Stimulated activated CD4-positive, alpha-beta T cell treated with anti-CD3 and anti-CD28 coated beads, Interleukin-12 subunit alpha, Interleukin-12 subunit beta, amount 100 ng/mL, for 4 hours (primary cell): ENCODE results near the gene GLIPR1L1.
"Not testable (repeated sequence)": the region's sequence is repeated elsewhere in the genome, so short reads cannot be mapped to it uniquely, and the experiment has no call there.

Experiments used
- DNase-seq: peaks from one replicate; pipeline ENCODE4 v3.0.0-alpha.2; 2020

The GLIPR1L1 gene, protein sequence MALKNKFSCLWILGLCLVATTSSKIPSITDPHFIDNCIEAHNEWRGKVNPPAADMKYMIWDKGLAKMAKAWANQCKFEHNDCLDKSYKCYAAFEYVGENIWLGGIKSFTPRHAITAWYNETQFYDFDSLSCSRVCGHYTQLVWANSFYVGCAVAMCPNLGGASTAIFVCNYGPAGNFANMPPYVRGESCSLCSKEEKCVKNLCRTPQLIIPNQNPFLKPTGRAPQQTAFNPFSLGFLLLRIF

DNA sequence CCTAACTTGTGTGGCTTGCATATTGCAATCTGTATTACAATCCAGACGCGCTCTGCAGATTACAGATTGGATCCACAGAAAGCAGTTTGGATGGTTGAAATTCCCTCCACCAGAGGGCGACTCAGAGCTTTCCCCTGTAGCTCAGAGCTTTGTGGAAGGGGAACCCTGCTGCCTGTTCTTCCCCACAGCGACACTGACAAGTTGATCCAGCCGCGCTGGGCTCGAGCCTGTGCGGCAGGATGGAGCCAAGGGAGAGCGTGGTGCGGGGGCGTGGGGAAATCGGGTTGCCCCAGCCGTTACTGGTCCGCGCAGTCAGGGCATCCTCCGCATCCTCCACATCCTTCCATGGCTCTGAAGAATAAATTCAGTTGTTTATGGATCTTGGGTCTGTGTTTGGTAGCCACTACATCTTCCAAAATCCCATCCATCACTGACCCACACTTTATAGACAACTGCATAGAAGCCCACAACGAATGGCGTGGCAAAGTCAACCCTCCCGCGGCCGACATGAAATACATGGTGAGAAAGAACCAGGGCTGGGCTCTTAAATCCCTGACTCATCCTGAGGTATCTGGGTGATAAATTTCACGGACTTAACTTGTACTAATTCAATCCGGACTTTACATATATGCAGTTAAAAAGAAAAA lies at the start of gene GLIPR1L1:
TSS of gene GLIPR1L1 (plus strand) at position 287 of the 647 bp plus-strand sequence. CDS start at position 346, 59 bp downstream.
- peak; percentile 78 for DNase-seq

DNA sequence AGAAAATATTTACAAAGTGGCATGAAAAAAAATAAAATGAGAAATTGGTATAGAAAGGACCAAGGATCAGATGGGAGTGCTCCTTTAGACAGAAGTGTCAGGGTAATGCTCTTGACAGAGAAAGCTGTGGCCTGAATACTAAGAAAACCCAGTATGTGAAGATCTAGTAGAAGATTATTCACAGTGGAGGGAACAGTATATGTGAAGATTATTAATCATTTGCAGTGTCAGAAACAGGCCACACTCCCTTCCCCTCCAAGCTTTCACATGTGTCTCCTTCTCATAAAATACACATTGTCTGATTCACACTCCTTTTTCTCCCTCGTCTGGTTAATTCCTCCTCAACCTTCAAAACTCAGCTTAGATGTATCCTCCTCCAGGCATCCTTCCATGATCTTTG lies 45.6 kb upstream of the GLIPR1L1 start:
- DNase-seq, result no peak

DNA sequence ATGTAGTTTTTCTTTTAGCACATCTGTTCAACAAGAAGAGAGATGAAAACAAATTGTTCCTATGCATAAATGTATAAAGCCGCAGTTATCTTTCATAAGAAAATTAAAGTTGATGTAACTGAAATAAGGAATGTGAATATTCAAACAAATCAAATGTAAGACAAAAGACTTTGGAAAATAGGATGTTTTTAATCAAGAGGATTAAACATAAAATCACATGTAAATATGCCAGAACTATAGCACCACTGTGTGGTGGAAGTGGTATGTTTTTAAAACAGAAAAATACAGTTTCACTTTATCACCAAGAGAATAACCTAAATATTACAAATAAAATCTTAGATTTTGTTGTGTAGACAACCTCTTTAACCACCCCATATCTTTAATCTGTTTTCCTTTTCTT lies 44.7 kb upstream of the GLIPR1L1 start:
- DNase-seq, result no peak

DNA sequence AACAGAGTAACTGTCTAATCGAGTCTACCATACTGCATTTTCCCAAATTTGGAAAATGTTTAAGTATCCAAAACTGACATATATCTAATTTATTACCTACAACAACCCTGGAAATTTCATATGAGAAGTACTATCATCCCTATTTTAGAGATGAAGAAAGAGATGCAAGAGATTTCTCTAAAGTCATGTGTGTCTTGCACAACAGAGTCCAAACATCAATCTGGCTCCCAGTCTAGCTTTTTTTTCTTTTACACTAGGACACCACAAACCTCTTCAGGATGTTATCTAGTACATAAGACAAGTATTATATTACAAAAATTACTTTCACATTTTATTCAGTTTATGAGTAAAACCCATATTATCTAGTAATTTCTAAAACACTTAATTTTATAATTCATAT lies 43.5 kb upstream of the GLIPR1L1 start:
- DNase-seq, result no peak

DNA sequence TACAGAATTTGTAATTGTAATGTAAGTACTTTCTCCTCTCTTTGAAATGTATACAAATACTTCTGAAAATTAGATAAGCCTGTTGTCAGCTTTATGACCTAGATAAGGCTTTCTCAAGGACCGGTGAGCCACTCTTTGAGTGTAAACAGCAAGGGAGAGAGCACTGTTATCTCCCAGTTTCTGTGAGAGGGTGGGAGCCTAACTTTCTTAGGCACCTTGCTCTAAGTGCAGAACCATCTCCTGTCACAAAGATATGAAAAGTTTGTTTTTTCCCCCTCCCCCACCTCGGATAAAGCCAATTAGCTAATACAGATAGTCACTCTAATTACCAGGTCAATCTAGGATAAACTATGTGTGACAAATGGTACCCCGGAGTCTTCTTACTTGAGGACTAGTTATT lies 40.1 kb upstream of the GLIPR1L1 start:
- no peak for DNase-seq

DNA sequence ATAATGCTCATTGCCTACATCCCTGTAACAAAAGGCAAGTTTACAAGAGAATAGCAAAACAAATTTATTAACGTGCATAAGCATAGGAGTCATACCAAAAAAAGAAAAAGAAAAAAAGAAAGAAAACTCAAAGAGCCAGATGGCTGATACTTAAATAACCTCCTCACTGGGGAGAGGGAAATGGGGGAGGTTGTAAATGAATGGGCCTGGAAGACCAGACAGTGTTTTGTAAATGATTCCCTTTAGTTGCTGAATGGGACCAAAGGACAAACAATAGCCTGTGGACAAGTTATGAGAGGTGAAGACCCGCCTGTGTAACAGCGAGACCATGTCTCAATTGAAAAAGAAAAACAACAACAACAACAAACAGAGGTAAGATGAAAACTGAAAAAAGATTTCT lies 39.7 kb upstream of the GLIPR1L1 start:
- no peak for DNase-seq

DNA sequence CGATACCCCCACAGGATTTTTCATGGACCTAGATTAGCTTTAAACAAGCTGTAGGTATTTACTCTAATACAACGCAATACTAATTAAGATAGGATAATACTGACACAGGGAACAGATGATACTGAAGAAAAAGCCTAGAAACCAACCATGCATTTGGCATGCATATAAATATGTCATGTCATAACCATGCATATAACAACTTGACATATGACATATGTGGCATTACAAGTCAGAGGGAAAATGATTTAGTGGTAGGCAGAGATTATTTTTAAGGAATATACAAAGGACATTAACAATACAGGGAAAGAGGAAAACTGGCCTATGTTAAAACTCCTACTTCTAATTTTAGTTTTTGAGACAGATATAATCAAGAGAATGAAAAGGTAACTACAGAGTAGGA lies 32.2 kb upstream of the GLIPR1L1 start:
- no peak for DNase-seq

DNA sequence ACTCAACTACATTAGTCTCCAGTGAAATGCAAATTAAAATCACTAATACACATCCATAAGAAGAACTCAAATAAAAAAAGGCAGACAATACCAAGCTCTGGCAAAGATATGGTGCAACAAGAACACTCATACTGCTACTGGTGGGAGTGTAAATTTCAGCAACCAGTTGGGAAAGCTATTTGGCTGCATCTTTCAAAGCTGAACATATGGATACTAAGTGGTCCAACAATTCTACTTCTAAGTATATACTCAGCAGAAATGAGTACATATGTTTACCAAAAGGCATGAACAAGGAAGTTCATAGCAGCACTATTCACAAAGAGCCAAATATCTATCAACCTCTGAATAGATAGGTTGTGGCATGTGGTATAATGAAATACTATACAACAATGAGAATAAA lies 31.7 kb upstream of the GLIPR1L1 start:
- DNase-seq, result no peak

DNA sequence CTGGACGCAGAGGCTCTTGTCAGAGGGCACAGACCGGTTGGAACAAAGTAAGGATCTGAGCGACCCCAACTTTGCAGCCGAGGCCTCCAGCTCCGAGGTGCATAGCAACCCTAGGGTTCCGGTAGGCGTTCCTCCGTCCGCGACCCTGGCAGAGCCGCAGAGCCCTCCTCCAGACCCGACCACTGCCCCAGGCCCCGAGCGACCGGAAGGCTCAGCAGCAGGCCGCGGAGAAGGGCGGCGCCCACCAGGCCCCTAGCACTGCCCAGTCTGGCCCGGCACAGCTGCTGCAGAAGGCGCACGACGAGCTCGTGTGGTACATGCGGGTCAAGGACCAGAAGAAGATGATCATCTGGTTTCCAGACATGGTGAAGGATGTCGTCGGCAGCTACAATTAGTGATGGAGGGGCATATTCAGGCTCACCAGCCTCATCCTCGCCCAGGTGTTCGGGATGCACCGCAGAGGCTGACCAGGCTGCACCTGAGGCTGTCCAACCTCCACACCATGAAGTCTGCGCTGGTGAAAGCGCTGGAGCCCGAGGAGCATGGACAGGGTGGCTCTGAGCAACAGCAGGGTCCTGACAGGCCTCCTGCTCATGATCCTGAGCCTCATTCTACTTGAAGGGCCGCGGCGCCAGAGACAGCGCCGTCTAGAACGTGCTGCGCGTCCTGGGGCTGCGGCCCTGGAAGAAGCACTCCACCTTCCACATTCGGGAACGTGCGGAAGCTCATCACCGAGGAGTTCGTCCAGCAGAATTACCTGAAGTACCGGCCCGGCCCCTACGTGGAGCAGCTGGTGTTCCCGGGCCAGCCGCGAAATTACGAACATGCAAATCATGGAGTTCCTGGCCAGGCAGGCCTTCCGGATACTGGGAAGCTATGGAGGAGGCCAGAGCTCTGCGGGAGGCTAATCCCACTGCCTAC lies 28.8 kb upstream of the GLIPR1L1 start:
- DNase-seq, result no peak

DNA sequence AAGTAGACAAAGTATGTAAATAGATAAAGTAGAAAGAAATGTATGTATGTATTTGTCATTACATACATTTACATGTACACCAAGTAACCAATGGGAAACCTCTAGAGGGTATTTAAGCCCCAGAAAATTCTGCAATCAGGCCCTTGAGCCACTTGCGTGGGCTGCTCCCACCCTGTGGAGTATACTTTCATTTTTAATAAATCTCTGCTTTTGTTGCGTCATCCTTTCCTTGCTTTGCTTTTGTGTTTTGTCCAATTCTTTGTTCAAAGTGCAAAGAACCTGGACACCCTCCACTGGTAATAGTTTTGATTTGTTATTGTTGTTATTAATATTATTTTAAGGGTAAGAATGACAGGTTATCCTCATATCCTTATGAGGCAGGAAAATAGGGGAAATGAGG lies 26.2 kb upstream of the GLIPR1L1 start:
- no peak for DNase-seq

DNA sequence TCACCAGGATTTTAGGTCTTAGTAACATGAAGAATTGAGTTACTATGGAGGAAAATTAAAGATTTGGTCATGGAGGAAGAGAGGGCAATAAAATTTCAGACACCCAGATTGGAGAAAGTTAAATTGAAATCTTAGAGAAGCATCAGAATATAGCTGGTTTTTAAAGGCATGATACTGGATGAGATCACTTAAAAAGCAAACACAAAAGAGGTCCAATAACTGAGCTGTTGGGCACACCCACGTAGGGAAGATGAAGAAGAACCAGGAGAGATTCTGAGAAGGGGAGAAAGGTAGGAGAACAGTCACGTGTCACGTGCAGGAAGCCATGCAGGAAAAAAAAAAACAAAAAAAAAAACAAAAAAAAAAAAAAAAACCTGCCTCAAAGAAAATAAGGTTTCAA lies 23.1 kb upstream of the GLIPR1L1 start:
- DNase-seq, result no peak

DNA sequence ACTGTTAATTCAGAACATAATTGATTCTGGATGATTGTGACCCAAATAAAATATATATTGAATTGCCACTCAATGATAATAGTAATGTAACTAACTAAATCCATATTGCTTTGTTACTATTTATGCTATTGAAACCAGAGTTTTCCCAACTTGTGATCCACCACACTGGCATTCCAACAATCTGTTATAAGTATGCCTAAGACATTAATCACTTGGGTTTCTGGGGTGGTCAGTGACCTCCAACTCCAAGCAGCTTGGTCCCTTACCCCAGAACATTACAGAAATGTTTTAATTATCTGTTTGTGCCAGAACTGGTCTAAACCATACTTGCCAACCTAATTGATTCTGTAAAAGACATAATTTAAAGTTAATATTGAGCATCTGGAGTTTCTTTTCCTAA lies 19.0 kb upstream of the GLIPR1L1 start:
- DNase-seq, result no peak

DNA sequence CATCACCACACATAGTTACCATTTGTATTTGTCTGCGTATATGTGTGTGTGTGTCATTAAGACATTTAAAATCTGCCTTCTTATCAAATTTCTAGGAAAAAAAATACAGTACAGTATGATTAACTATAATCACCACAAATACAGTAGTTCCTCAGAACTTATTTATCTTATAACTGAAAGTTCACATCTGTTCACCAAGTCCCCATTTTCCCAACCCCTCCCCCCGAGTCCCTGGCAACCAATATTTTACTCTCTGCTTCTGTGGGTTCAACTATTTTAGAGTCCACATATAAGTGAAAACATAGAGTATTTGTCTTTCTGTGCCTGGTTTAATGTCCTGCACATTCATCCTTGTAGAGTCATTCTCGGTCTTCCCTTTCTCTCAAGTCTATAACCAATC lies 16.7 kb upstream of the GLIPR1L1 start:
- DNase-seq, result no peak

DNA sequence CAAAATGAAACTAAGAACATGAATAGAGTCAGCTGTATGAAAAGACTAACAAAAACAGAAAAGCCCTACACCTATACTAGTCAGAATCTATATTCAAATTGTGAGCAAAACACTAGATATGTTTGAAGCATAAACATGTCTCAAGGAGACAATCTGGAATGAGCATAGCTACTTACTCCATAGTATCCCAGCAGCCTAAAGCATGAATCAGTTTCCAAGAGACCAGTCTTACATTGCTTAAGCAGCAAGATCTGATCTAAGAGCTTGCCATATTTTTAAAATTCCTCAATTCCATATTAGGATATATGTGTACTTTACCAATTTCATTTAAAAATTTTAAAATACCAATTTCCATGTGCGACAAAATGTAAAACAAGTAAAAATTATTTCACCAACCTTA lies 12.0 kb upstream of the GLIPR1L1 start:
- DNase-seq, result no peak

DNA sequence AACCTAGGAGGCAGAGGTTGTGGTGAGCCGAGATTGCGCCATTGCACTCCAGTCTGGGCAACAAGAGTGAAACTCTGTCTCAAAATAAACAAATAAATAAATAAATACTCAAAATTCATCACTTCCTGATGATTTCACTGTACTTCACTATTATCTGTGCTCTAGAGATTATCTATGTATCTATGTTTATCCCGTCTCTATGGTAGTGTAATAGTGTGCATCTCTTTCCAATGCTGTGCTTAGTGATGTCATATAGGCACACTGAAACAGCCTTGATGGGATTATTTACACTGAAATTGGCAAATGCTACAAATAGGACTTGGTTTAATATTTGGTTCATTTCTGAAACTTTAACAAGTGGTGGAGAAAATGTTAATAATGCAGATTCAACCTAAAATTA lies 10.8 kb upstream of the GLIPR1L1 start:
- DNase-seq, result no peak

DNA sequence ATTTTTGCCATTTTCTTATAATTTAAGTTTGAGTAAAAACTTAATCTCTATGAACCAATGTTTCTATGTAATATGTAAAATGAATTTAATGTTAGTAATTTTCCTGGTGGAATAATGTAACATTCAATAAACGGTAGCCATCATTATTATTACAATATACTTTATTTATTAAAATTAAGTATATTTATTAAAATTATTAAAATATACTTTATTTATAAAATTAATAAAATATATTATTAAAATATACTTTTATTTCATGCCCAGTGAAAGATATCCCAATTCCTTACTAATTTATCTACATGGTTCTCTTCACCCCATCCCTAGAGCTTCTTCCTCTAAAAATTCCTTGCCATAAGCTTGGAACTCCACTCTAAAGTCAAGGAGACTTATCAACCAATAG lies 6.8 kb upstream of the GLIPR1L1 start:
- DNase-seq, result no peak

DNA sequence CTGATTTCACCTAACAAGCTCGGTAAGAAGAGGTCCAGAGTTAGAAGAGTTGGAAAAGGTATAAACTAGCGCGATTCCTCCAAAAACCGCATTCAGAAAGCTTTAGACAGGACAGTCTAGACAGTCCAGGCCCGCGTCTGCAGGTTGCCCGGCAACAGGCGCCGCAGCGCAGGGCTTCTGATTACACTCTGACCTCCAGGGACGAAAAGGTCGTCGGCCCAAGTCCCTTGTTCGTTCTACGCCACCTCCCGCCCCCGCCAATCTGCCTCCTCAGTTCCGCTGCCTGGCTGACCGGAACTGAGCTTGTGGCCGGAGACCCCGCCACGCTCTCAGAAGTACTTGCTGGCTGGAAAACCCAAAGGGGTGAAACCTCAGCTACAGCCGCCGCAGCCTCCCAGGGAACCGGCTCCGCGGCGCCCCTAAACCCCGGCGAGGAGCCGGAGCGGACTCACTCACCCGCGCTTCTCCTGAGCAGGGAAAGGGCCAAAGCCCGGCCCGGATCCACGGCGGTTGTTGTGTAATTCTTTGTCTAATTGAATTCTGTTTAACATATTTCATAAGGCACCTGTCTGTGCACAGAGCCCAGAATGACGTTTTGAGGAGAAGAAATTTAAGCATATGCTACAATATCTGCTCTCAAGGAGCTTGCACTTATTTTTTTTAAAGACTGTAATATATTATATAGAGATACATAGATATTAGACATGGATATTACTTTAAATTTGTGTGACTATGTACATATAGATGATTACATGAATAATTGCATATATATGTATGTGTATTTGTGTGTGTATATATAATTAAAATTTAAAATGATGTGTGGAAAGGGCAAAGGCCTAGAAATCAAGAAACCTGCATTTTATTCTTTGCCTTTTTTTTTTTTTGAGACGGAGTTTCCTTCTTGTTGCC lies 4.3 kb upstream of the GLIPR1L1 start, which contains the start of gene CAPS2:
TSS of gene CAPS2 (minus strand) at position 407 of the 909 bp plus-strand sequence. CDS start 3,826 bp downstream, outside the sequence.
- DNase-seq, result peak; percentile 56

DNA sequence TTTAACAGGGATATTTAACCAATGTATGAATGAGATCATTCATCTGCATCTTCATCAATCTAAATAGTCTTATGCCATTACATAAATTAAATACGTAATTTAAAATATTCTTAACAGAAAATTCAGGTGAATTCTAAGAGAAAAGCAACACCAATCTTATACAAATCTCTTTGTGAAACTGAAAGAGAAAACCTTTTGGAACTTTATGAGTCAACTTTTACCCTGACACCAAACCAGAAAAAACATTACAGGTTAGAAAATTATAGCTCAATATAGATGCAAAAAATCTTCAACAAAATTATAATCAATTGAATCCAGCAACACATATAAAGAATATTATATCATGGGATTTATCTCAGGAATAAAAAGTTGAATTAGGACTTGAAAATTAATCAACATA lies 3.4 kb downstream of the GLIPR1L1 start:
- no peak for DNase-seq

DNA sequence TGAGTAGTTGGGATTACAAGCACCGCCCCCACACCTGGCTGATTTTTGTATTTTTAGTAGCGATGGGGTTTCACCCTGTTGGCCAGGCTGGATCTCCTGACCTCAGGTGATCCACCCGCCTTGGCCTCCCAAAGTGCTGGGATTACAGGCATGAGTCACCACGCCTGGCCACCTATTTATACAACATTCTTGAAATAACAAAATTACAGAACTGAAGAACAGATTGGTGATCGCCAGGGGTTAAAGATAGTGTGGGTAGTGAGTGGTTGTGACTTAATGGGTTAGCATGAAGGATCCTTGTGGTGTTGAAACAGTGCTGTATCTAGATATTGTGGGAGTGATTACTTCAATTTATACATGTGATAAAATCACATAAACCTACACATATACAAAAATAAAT lies 7.4 kb downstream of the GLIPR1L1 start:
- no peak for DNase-seq

DNA sequence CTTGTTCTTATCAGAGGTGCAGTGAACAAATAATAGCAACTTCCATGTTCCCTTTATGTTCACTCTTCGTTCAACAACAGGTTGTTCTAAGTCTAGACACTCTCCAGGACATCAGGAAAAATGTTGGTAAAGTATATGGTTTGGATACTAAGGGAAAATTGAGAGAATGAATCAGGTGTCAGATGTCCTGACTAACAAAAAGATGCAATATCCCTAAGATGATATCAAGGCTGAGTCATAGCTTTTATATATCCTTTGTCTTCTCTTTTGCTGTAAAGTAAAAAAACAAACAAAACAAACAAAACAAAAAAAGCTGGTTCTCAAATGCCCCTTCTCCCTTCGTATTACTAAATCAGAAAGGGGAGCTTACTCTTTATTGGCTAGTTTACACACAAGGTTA lies 11.1 kb downstream of the GLIPR1L1 start:
- no peak for DNase-seq

DNA sequence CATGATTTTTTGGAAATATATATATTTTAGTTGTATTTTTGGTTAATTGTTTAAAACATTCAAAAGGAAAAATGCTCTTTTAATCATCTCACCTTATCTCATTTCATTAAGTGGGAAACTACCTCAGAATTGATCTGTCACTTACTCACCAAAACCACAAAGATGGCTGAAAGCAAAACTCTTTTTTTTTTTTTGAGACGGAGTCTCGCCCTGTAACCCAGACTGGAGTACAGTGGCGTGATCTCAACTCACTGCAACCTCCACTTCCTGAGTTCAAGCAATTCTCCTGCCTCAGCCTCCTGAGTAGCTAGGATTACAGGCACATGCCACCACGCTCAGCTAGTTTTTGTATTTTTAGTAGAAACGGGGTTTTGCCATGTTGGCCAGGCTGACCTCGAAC lies 11.7 kb downstream of the GLIPR1L1 start:
- DNase-seq, result not testable (repeated sequence)

DNA sequence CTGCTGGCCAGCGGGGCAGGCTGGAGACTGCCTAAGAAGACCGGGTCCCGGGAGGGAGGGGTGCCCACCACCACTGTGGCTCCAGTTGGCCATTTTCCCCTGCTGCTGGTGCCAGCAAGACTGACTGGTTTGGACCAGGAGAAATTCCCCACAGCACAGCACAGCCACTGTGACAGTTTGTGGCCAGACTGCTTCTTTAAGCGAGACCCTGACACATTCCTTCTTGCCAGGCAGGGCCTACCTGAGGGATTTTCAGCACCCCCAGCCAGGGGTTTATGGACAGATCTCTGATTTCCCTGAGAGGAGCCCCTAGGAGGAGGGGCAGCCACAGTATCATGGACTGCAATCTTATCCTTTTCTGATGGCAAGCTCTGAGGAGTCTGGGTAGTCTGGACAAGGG lies 15.5 kb downstream of the GLIPR1L1 start:
- no peak for DNase-seq

DNA sequence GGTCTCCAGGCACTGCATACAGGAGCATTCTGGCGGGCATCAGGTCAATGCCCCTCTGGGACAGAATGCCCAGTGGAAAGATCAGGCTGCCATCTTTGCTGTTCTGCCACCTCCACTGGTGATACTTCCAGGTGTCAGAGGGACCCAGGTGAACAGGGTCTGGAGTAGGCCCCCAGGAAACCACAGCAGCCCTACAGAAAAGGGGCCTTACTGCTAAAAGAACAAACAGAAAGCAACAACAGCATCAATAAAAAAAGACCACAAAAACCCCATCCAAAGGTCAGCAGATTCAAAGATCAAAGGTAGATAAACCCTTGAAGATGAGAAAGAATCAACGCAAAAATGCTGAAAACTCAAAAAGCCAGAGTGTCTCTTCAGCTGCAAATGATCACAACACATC lies 15.9 kb downstream of the GLIPR1L1 start:
- no peak for DNase-seq
